LNCaP clone FGC (cell line): ENCODE measurements around the gene RDX.

Experiments used
- DNase-seq: peaks from one replicate; pipeline ENCODE4 v3.0.0-alpha.2; 2011; ENCODE audit warnings: low read depth
- H3K4me3 ChIP-seq: 2 replicates; pipeline ENCODE4 v1.5.1; 2011; ENCODE audit warnings: mild to moderate bottlenecking, low read depth, low read length, control low read depth
- CTCF ChIP-seq: IDR thresholded peaks from 2 replicates; pipeline ENCODE4 v1.5.1; 2012; ENCODE audit warnings: mild to moderate bottlenecking; ENCODE audit not compliant: control insufficient read depth, insufficient read depth; ENCODE audit errors: extremely low read depth

RDX gene

DNA sequence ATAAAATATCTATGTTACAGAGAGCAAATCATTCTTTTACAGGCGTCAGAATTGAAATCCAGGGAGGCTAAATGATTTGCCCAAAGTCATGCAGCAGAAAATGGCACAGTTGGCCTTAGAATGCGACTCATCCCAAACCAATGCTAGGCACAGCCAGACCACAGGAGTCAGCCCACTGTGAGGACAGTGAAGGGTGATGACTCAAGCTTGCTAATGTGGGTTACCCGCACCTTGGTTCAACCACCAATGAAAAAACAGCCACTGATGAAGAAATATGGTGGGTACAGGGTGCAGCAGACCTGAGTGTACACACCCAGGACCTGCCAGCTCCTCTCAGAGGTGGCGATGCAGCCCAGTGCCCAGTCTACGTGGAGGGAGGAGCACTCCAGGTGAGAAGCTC, 113.5 kb downstream of the RDX start:
- TF ChIP-seq CTCF: no peak
- H3K4me3 ChIP-seq: no peak overlapping the region
- DNase-seq: no peak

DNA sequence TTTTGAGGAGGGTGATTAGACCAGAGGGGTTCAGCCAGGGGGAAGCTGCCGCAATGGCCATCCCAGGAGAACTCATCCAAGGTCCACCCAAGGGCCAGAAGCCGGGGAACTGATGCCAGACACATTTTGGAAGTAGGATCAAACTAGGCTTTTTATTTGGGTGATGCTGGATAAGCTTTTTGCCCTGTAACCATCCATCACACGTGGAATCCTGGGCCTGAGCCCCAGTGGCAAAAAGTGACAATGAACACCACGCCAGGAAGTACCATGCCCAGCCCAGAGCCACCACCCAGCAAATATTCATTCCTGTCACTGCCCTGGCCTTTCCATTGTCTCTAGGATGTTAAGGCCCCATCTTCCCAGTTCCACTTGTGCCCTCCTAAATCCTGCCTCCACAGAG, 117.3 kb downstream of the RDX start:
- TF ChIP-seq CTCF: no peak
- no peak overlapping the region for H3K4me3 ChIP-seq
- no peak for DNase-seq

DNA sequence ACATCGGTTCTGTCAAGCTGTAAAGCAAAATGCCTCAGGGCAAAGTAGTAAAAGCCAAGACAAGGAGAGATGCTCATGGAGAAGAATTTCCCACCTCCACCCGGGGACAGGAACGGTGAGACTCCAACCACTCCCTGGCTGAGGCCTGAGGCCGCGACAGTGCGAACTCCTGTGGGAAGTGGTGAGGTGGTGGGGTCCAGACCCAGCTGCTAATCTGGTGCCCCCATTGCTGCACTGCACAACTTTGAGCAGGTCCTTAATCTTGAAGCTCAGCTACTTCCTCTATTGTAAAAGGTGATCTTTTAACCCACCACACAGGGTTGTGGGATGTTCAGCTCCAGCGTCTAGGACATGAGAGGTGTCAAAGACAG, 119.3 kb downstream of the RDX start:
- no peak overlapping the region for H3K4me3 ChIP-seq
- no peak for DNase-seq
- no peak for TF ChIP-seq CTCF

GRCh38 chr11:110176366-110177085, 119.9 kb downstream of the RDX start:
- TF ChIP-seq CTCF: no peak
- no peak for DNase-seq
- H3K4me3 ChIP-seq: no peak overlapping the region

DNA sequence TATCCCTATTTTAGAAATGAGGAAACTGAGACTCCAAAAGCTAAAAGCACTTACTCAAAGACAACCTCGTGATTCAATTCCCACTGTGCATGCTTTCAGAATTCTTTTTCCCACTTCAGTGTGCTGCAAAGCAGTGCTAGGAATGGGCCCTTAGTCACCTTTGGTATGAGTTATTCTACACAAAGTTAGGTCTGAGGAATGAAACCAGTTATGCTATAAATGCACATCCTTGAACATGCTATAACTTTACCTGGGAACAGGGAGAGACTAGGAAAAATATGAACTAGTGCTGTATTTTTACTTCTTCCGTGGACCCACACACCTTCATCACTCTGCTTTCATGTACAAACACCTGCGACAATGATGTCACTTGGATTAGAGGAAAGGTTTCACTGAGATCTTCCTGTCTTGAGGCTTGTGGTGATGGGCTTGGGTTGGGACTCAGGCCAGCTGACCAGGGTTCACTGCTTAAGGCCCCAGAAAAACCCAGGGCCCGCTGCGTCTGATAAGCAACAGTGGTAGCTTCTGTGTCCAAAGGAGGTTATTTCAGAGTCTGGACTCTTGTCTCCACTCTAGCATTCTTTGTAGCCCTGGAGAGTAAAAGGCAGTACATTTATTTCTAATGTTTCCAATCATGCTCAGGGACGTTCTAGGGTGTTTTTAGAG, 121.6 kb downstream of the RDX start:
- no peak for DNase-seq
- no peak for TF ChIP-seq CTCF
- no peak overlapping the region for H3K4me3 ChIP-seq

DNA sequence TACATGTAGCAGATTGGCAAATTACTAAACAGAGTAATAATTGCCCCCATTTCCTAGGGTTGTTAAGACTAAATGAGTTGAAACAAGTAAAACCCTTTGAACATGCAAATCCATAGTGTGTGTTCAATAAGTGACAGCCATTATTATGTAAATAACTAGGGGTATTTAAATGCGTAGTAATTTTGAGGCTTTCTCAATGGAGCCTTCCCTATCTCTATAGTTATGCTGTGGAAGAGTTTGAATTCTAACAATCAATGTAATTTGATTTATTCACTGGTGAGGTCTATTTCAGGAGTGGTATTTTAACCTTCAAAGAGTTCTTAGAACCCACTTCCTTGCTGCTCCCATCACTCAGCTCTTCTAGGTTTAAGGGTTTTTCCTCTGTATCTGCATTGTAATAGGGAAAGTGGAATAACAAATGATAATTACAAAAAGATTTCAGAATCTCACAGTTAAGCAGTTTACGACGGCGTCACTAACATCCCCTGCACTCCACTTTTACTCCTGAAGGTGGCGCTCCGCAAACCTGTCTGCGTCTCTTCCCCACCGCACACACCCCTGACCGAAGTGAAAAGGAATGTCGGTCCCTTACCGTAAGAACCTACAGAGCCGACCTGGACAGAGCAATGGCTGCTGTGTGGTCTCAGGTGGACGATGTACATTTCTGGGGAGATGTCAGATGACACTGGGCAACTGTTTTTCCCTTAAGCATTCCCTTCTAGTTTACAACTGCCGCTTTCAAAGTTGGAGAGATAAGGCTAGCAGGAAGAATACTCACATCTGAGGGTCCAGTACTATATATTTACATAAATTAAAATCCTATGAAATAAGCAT, 122.4 kb downstream of the RDX start:
- DNase-seq: no peak
- no peak overlapping the region for H3K4me3 ChIP-seq

More for the DNA sequence above, 122.4 kb downstream of the RDX start:
- peak; percentile 18; the same call in 1 of the 2 replicates for TF ChIP-seq CTCF
